HG03575 (cell line): Measurements from ENCODE around the gene ARPC4.
A peak's percentile ranks its signal among the peaks of the same experiment; 100 is the strongest.

ENCODE experiments used
- ATAC-seq: cut with Tn5 transposase; IDR thresholded peaks from one replicate; pipeline ENCODE4 v1.9.1; 2021; ENCODE audit not compliant: unreplicated experiment, insufficient number of reproducible peaks, low FRiP score; ENCODE audit errors: extremely low read depth

The ARPC4 gene

DNA sequence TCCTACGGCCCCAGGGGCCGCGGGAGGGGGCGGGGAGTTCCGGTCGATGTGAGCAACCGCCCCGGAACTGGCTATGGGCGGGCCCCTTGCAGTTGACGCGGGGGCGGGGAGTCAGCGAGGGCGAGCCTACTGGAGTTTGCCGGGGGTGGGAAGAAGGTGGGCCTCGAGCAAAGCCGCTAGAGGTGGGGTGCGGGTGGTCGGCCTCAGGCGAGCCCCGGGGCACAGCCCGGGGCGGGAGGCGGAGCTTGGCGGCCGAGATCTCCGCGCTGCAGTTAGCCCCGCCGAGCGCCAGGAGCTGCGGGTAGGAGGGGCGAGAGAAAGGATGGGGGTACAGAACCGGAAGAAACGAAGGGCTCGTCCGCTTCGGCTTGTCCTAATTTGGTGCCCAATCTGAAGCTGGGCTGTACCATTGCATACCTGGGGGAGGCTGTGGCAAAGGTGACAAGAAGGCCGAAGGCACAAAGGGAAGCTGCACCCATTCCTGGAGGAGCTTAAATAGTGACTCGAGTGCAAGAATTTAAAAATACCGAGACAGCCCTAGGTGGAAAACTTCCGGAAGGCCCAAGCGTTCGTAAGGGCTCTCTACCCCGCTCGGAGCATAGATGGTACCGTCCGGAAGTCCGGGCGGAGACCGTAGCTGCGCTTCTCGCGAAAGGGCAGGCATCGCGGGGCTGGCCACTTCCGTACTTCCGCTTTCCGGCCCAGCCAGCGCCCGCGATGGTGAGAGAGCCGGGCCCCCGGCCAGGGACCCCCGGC lies at the start of gene ARPC4, which contains the start of gene TADA3:
ARPC4 (plus strand) TSS at position 678 of the 756 bp plus-strand sequence; CDS start at position 718, 40 bp downstream.
TADA3 (minus strand) TSS at position 69 of the 756 bp plus-strand sequence. CDS start 1,007 bp downstream, outside the sequence.
- ATAC-seq: peak; percentile 54

DNA sequence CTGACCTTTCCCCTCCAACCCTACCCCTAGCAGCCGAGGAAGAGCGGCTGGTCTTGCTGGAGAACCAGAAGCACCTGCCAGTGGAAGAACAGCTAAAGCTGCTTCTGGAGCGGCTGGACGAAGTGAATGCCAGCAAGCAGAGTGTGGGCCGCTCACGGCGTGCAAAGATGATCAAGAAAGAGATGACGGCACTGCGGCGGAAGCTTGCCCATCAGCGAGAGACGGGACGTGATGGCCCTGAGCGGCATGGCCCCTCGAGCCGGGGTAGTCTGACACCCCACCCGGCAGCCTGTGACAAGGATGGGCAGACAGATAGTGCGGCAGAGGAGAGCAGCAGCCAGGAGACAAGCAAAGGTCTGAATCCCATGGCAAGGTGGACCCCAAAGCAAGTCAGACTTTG lies 49.3 kb upstream of the ARPC4 start:
- no peak for ATAC-seq

- no peak for ATAC-seq
Observed at GRCh38 chr3:9744162-9744561, 48.7 kb upstream of the ARPC4 start.

GRCh38 chr3:9745521-9745920 lies 47.4 kb upstream of the ARPC4 start:
- ATAC-seq: no peak

- no peak for ATAC-seq
Observed at GRCh38 chr3:9746330-9746729, 46.6 kb upstream of the ARPC4 start.

GRCh38 chr3:9747267-9747666 lies 45.6 kb upstream of the ARPC4 start:
- no peak for ATAC-seq

GRCh38 chr3:9748031-9748430 lies 44.9 kb upstream of the ARPC4 start:
- no peak for ATAC-seq

DNA sequence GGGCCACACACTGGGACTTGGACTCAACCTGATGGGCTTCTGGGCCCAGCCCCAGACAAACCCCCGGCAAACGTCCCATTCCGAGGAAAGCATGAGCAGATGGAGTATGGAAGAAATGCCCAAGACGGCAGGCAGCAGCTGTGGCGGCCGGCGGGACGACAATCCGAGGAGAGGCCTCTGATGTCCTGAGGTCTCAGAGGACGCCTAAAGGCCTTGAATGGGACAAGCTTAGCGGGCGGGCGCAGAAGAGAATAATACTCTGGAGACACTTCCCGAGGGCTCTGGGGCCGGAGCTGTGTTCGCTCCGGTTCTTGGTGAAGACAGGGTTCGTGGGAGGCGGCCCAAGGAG lies 43.6 kb upstream of the ARPC4 start:
- no peak for ATAC-seq

- peak; percentile 47 for ATAC-seq
Observed at GRCh38 chr3:9749645-9750555, 43.0 kb upstream of the ARPC4 start, which contains the start of gene OGG1. Gene OGG1, plus strand, starts transcription at chr3:9749952. Its CDS starts 335 bp downstream, at chr3:9750287.

- no peak for ATAC-seq
Observed at GRCh38 chr3:9750556-9751411, 42.1 kb upstream of the ARPC4 start.

GRCh38 chr3:9754678-9755077 lies 38.2 kb upstream of the ARPC4 start:
- no peak for ATAC-seq

- no peak for ATAC-seq
Observed at GRCh38 chr3:9757427-9757826, 35.5 kb upstream of the ARPC4 start.

GRCh38 chr3:9760779-9761505 lies 31.9 kb upstream of the ARPC4 start:
- ATAC-seq: no peak

DNA sequence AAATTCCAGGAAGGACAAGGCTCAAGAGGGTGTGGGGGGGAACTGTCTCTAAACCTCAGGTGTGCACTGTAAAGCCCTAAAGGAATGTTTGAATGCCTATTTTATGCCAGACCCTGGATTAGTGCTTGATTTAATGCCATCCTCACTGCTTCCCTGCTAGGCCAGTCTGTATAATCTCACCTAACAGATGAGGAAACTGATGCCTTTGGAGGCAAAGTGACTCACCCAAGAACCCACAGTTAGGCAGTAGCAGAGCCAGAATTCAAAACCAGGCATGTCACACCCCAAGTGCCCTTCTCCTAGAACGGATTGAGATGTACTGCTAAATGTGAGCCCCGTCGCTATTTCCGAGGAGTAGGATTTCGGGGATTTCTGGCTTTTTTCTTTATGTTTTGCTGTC lies 31.0 kb upstream of the ARPC4 start:
- no peak for ATAC-seq

DNA sequence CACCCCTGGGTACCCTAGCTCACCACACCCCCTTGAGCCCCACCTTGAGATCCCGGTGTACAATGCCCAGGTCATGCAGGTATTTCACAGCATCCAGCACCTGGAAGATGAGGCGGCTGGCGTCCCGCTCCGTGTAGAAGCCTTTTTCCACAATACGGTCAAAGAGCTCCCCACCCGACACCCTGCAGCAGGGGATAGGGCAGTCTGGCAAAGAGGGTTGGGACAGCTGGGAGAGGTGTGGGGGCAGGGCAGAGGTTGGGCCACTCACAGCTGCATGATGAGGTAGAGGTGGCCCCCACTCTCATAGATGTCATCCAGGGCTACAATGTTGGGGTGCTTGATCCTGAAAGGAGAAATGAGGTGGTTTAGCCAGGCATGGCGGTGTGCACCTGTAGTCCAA lies 30.0 kb upstream of the ARPC4 start:
- ATAC-seq: no peak

DNA sequence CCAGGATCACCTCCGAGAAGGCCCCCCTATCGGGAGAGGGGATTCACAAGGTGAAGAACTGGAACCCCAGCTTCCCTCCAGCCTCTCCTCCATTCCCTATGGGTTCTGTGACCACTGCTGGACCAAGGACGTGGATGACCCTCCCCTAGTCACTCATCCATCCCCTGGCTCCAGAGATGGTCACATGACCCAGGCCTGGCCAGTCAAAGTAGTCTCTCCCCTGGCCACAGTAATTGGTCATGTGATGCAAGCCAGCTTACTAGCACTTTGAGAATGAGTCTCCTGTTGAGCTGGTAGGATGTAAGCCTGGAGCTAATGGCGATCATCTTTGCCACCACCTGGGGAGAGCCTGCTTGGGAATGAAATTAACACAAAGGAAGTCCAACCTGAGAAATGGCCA lies 27.0 kb upstream of the ARPC4 start:
- no peak for ATAC-seq

- ATAC-seq: no peak
Observed at GRCh38 chr3:9767418-9767817, 25.5 kb upstream of the ARPC4 start.

DNA sequence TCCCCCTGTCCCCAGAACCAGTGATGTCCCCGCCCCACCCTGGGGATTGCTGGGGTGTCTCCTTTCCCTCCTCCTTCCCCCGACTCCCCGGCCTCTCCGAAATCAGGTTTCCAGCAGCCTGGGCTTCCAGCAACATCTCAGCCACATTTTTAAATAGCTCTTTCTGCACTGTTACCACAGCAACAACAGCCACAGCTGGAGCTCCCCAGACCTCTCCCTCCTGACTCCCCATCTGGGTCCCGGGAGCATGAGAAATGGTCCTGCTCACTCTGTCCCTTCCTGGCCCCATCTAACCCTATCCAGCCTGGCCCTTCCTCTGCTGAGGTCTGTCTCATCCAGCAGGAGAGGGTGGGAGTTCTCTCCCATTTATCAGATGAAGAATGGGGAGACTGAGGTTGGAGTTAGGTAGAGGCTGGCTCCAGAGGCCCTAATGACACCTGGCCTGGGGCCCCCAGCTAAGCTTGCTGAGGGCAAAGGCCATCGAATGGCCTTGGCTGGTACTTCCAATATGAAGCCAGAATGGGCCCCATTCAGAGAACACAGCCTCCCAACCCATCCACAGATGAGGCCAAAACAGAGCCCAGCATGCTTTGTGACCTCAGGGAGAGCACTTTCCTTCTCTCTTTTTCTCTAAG lies 24.6 kb upstream of the ARPC4 start:
- ATAC-seq: no peak
